Naive thymus-derived CD4-positive, alpha-beta T cell (primary cell): ENCODE measurements around the gene RARS2. TPM values are rescaled to one million over a fixed set of nuclear protein-coding genes. Genes with fewer than 3 reads are reported as not detected.

Experiments used
- polyA plus RNA-seq, 2 donors: library from polyadenylated mRNA; unstranded; fragments of 300-500 nt; fragmentation: Illumina TruSeq; gene quantifications; one replicate each; pipeline ENCODE4 v1.2.3, GENCODE V29; 2021
- total RNA-seq, 6 experiments: library from RNA in 5 of 6; stranded (reverse) in 5 of 6; gene quantifications; 1 replicate in 5 of 6; 2 replicates in 1 of 6; pipeline ENCODE4 v1.2.3 and lab custom pipeline; 2021 to 2026

The RARS2 gene
- total and polyA plus RNA-seq, 7 experiments from 2014 or later: 21.0 to 40.0 (median 32.3) TPM

Other genes with a start within 250 kb of the RARS2 start
- gene C6orf163, start 245.2 kb downstream of the RARS2 start, total RNA-seq: 1 to 10 TPM; 1.3 to 6.9 (median 4.0) TPM
- gene C6orf163, start 245.2 kb downstream of the RARS2 start, polyA plus RNA-seq: under 1 TPM; 0.65 to 0.86 TPM
- gene CFAP206, start 182.0 kb downstream of the RARS2 start, total RNA-seq: not detected
- gene CFAP206, start 182.0 kb downstream of the RARS2 start, polyA plus RNA-seq: not detected
- 10 to 100 TPM; 10.4 to 23.4 (median 15.6) TPM for gene SLC35A1, start 117.0 kb downstream of the RARS2 start, total RNA-seq
- gene SLC35A1, start 117.0 kb downstream of the RARS2 start, polyA plus RNA-seq: 10 to 100 TPM; 29.2 to 32.6 TPM
- gene ORC3, start 148 bp upstream of the RARS2 start, total RNA-seq: 10 to 100 TPM; 17.7 to 29.8 (median 27.6) TPM
- gene ORC3, start 148 bp upstream of the RARS2 start, polyA plus RNA-seq: 10 to 100 TPM; 32.4 to 40.3 TPM
- gene AKIRIN2, start 112.2 kb upstream of the RARS2 start, total RNA-seq: 100 to 1,000 TPM in 1 of 5 experiments, 10 to 100 TPM in 4; 36.0 to 197 (median 57.4) TPM
- gene AKIRIN2, start 112.2 kb upstream of the RARS2 start, polyA plus RNA-seq: 10 to 100 TPM; 28.8 to 38.5 TPM